H1 (cell line): Measurements from ENCODE around the gene CPA3. TPM values are rescaled to one million over a fixed set of nuclear protein-coding genes. Genes with fewer than 3 reads are reported as not detected.

ENCODE experiments used
- BCL11A ChIP-seq, 2 experiments: IDR thresholded peaks; one replicate each; pipeline ENCODE4 v1.6.1; 2011; ENCODE audit warnings: low read depth in 2 of 2, low read length in 2 of 2, mild to moderate bottlenecking in 2 of 2
- JUND ChIP-seq: IDR thresholded peaks from 2 replicates; pipeline ENCODE4 v1.6.1; 2011; ENCODE audit warnings: mild to moderate bottlenecking, improper control_type of control experiment, low read length
- KDM5A ChIP-seq: fragments of 200-600 bp; IDR thresholded peaks from 2 replicates; pipeline ENCODE4 v1.7.1; 2012; ENCODE audit warnings: mild to moderate bottlenecking, low read length, inconsistent platforms, mixed read lengths
- RFX5 ChIP-seq: IDR thresholded peaks from 2 replicates; pipeline ENCODE4 v1.6.1; 2011; ENCODE audit warnings: low read depth, low read length, improper control_type of control experiment, borderline replicate concordance
- RXRA ChIP-seq: IDR thresholded peaks from 2 replicates; pipeline ENCODE4 v1.6.1; 2011; ENCODE audit warnings: low read depth, mild to moderate bottlenecking, low read length, moderate library complexity; ENCODE audit not compliant: insufficient read depth
- SP2 ChIP-seq: IDR thresholded peaks from 2 replicates; pipeline ENCODE4 v1.6.1; 2012; ENCODE audit warnings: mild to moderate bottlenecking, low read length, inconsistent platforms
- SRF ChIP-seq: IDR thresholded peaks from 2 replicates; pipeline ENCODE4 v1.6.1; 2011; ENCODE audit warnings: mild to moderate bottlenecking, low read depth, low read length, moderate library complexity
- polyA plus RNA-seq, 7 experiments: library from polyadenylated mRNA; depleted of rRNA in 3 of 7; stranded (reverse) in 5 of 7; unstranded in 2 of 7; fragments of >200 nt in 5 of 7; fragments of 200-250 nt in 2 of 7; gene quantifications; 1 replicate in 5 of 7; 2 replicates in 1 of 7; 4 replicates in 1 of 7; pipeline versions ENCODE4 v1.2.1 to v1.2.3, GENCODE V29; 2011 to 2013; ENCODE audit warnings: missing spikeins in 2 of 7, mixed read lengths in 2 of 7
- total RNA-seq: library from RNA; stranded (reverse); fragmentation: NEBNext Ultra II Directional; extraction: Animal tissue kit (Norgen Biotek cat#: 25700); gene quantifications from 2 replicates; pipeline ENCODE4 v1.2.1, GENCODE V29; 2021
- TF ChIP-seq, protein P1 (sequence below): IDR thresholded peaks from 2 replicates; pipeline ENCODE4 v1.6.1; 2011; ENCODE audit warnings: low read depth, mild to moderate bottlenecking, low read length; ENCODE audit not compliant: insufficient read depth
- TF ChIP-seq, protein P2 (sequence below): IDR thresholded peaks from 2 replicates; pipeline ENCODE4 v1.6.1; 2011; ENCODE audit warnings: low read length, improper control_type of control experiment

Gene CPA3
- total and polyA plus RNA-seq, 2 of the 8 experiments (the other 6 are each of a cell fraction or from before 2014, with no cell fraction given) = not detected

DNA sequence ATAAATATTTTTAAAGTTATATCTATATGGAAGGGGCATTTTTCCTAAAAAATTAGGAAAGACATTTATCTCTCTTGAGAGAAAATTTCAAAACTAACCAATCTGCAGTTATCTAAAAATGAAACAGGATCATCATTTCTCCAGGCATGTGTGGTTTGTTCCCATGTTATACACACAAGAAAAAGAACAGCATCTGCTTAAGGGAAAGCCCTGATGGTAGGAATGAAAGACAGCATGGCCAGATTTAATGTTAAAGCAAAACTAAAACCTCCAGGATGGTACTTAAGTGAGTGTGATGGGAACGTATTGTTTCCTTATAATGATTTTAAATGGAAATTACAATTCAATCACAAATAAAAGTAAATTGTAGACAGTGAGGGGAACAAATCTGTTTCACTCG is 80.0 kb downstream of the CPA3 start (continued):
- TF ChIP-seq, protein P1, sequence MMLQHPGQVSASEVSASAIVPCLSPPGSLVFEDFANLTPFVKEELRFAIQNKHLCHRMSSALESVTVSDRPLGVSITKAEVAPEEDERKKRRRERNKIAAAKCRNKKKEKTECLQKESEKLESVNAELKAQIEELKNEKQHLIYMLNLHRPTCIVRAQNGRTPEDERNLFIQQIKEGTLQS = no peak
- TF ChIP-seq BCL11A (IDR thresholded peaks at IDR 0.05; ENCODE audit: low read depth in 2 of 2, low read length in 2 of 2) (no peak), KDM5A (no peak), SP2 (no peak), SRF (no peak), JUND (no peak), RXRA (no peak), RFX5 (no peak)
- TF ChIP-seq, protein P2, sequence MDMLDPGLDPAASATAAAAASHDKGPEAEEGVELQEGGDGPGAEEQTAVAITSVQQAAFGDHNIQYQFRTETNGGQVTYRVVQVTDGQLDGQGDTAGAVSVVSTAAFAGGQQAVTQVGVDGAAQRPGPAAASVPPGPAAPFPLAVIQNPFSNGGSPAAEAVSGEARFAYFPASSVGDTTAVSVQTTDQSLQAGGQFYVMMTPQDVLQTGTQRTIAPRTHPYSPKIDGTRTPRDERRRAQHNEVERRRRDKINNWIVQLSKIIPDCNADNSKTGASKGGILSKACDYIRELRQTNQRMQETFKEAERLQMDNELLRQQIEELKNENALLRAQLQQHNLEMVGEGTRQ = no peak

Other genes with a start within 250 kb of the CPA3 start
- not detected in 2 replicates for gene AGTR1, start 167.4 kb upstream of the CPA3 start, total RNA-seq
- gene AGTR1, start 167.4 kb upstream of the CPA3 start, polyA plus RNA-seq (2011; rRNA removed) = 0.03 and 0.06 TPM in 2 replicates
- not detected in 2 replicates for gene CPB1, start 37.5 kb upstream of the CPA3 start, total RNA-seq
- gene CPB1, start 37.5 kb upstream of the CPA3 start, polyA plus RNA-seq (2011; rRNA removed) = not detected in 2 replicates
- gene GYG1, start 126.2 kb downstream of the CPA3 start, total RNA-seq = 31.0 and 34.2 TPM in 2 replicates
- 14.4 and 19.4 TPM in 2 replicates for gene GYG1, start 126.2 kb downstream of the CPA3 start, polyA plus RNA-seq (2011; rRNA removed)
- 56.8 and 60.3 TPM in 2 replicates for gene HLTF, start 221.2 kb downstream of the CPA3 start, total RNA-seq
- 18.1 and 21.9 TPM in 2 replicates for gene HLTF, start 221.2 kb downstream of the CPA3 start, polyA plus RNA-seq (2011; rRNA removed)